BJ (cell line): ENCODE results near the gene ZBTB33. TPM values are rescaled to one million over a fixed set of nuclear protein-coding genes. Genes with fewer than 3 reads are reported as not detected.

Source experiments
- CTCF ChIA-PET: fragments of 350-600 bp; formaldehyde crosslinking; extraction: SDS; loops from one replicate; lab custom pipeline; 2021; ENCODE audit warnings: antibody characterized with exemption, inconsistent platforms; lab: Yijun Ruan, JAX
- POLR2A ChIA-PET: fragments of 300-600 bp; sonication (Branson Sonifier 250); formaldehyde crosslinking; extraction: SDS; loops from one replicate; lab custom pipeline; 2021; ENCODE audit warnings: antibody characterized with exemption; lab: Charles Lee
- DNase-seq: peaks from one replicate; pipeline ENCODE4 v3.0.0-alpha.2; 2011; ENCODE audit warnings: low read depth
- H3K27me3 ChIP-seq: 2 replicates; pipeline ENCODE4 v1.6.0; 2011; ENCODE audit warnings: low read length; ENCODE audit not compliant: control insufficient read depth, insufficient read depth
- H3K36me3 ChIP-seq: 2 replicates; pipeline ENCODE4 v1.5.1; 2011; ENCODE audit warnings: low read length; ENCODE audit not compliant: control insufficient read depth, insufficient read depth
- H3K4me3 ChIP-seq: 2 replicates; pipeline ENCODE4 v1.5.1; 2011; ENCODE audit warnings: low read depth, mild to moderate bottlenecking, control low read depth, low read length
- CTCF ChIP-seq: IDR thresholded peaks from 2 replicates; pipeline ENCODE4 v1.5.1; 2011; ENCODE audit warnings: low read depth, mild to moderate bottlenecking, control low read depth, inconsistent platforms, low read length, moderate library complexity; ENCODE audit not compliant: insufficient read depth
- polyA plus RNA-seq: library from polyadenylated mRNA; depleted of rRNA; stranded (reverse); fragments of >200 nt; gene quantifications from 2 replicates; pipeline ENCODE4 v1.2.3, GENCODE V29; 2011; rRNA removed

ZBTB33 gene
- polyA plus RNA-seq, 1 experiment = 2.2 TPM

DNA sequence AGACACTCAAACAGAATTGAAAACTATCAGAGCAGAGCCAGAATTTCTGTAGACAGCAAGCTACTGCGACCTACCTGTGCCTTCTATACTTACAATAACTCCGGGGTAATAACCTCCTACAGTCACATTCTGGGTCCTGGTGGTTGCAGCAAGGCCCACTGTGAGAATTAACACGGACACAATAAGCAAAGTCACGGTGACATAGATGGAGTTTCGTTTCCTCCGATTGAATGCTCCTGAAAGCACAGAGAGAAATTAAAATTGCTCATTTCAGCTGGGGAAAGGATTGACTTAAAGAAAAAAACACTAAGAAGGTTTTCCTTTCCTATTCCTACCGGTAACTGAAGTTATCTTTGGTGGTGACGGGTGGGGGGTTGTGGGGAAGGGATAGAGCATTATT lies 53.6 kb downstream of the ZBTB33 start:
- no peak for DNase-seq
- H3K4me3 ChIP-seq = no peak overlapping the region

GRCh38 chrX:120305531-120306141 lies 55.0 kb downstream of the ZBTB33 start:
- ChIA-PET POLR2A (no interaction called here), CTCF (no interaction called here)
- Histone ChIP-seq H3K27me3 (peaks cover 18% of the 10 kb centered on the region), H3K4me3 (no peak overlapping the region), H3K36me3 (no peaks in the 10 kb centered on the region)
- DNase-seq = no peak
- TF ChIP-seq CTCF = no peak

More for the DNA sequence above, 53.6 kb downstream of the ZBTB33 start:
- Histone ChIP-seq H3K27me3 (peaks cover 10% of the 10 kb centered on the region), H3K36me3 (no peaks in the 10 kb centered on the region)
- ChIA-PET POLR2A (no interaction called here), CTCF (no interaction called here)
- no peak for TF ChIP-seq CTCF

GRCh38 chrX:120306630-120307029 lies 56.0 kb downstream of the ZBTB33 start:
- Histone ChIP-seq H3K36me3 (no peaks in the 10 kb centered on the region), H3K4me3 (no peak overlapping the region), H3K27me3 (peaks cover 19% of the 10 kb centered on the region)
- ChIA-PET POLR2A (no interaction called here), CTCF (no interaction called here)
- no peak for DNase-seq
- no peak for TF ChIP-seq CTCF

Other genes with a start within 250 kb of the ZBTB33 start
- gene RHOXF2B, start 173.1 kb upstream of the ZBTB33 start, polyA plus RNA-seq = not detected in 2 replicates
- gene RHOXF1, start 134.9 kb upstream of the ZBTB33 start, polyA plus RNA-seq = not detected in 2 replicates
- not detected in 2 replicates for gene RHOXF2, start 92.2 kb upstream of the ZBTB33 start, polyA plus RNA-seq
- gene TMEM255A, start 60.6 kb downstream of the ZBTB33 start, polyA plus RNA-seq = 0.10 and 0.17 TPM in 2 replicates
- not detected in 2 replicates for gene ATP1B4, start 111.3 kb downstream of the ZBTB33 start, polyA plus RNA-seq
- gene LAMP2, start 218.5 kb downstream of the ZBTB33 start, polyA plus RNA-seq = 70.7 and 121 TPM in 2 replicates